Skin of body (tissue), 2 donors: ENCODE results near the gene CARD10. TPM values are rescaled to one million over a fixed set of nuclear protein-coding genes. Genes with fewer than 3 reads are reported as not detected.
"Not testable (repeated sequence)": the region's sequence is repeated elsewhere in the genome, so short reads cannot be mapped to it uniquely, and the experiment has no call there.

Experiments
- DNase-seq: peaks from one replicate; lab custom pipeline; 2025; lab: John Stamatoyannopoulos, UW
- total RNA-seq: library from RNA; depleted of rRNA; stranded (reverse); fragments of >200 nt; gene quantifications from one replicate; pipeline ENCODE4 v1.2.3, GENCODE V29; 2014

Gene CARD10
- total RNA-seq, 1 donor from 2014 or later: 3.3 TPM

- DNase-seq: no peak
Measured at GRCh38 chr22:37469416-37470086, 49.7 kb downstream of the CARD10 start.

- not testable (repeated sequence) for DNase-seq
Measured at GRCh38 chr22:37468201-37468695, 51.0 kb downstream of the CARD10 start.

GRCh38 chr22:37467391-37467955, 51.7 kb downstream of the CARD10 start:
- no peak for DNase-seq

- no peak for DNase-seq
Measured at GRCh38 chr22:37464181-37464580, 55.0 kb downstream of the CARD10 start.

- no peak for DNase-seq
Measured at GRCh38 chr22:37462983-37463382, 56.2 kb downstream of the CARD10 start.

DNA sequence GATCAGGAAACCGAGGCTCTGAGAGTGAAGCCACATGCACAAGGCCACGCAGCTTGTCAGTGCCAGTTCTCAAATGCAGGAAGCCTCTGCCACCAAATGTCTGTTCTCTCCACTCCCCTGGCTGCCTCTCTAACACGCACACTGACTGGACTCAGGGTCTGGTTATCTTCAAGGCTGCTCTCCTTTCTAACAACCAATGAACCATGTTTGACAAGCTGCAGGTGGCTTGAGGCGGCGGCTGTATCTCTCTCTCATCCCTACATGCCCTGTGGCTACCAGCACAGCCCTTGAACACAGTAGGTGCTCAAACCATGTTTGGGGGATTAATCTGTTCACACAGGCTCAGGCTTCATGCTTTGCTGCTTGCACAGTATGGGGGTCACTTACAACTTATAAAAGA, 56.8 kb downstream of the CARD10 start:
- DNase-seq: no peak

DNA sequence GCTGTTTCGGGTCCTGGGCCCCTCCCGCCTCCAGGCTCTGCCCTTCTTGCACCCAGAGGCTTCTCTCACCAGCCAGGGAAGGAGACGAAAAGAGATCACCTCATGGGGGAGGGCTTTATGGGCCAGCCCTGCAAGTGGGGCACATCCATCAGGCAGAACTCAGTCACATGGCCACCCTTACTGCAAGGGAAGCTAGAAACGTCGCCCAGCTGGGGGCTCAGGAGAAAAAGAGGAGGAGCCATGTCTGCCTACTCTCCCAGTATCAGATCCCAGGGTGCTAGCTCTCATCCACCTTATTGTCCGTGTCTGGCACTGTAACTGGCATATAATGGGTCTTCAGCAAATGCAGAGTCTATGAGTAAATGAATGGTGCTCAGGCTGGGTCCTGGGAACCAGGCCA, 57.3 kb downstream of the CARD10 start:
- no peak for DNase-seq

DNA sequence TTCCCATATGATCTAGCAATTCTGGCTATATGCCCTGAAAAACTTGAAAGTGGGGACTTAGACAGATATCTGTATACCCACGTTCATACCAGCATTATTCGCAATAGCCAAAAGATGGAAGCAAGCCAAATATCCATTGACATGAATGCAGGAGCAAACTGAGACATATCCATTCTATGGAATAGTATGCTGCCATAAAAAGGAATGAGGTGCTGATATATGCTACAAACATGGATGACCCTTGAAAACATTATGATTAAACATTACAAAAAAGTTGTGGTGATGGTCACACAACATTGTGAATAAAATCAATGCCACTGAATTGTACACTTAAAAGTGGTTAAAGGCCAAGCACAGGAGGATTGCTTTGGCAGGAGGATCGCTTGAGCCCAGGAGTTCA, 58.5 kb downstream of the CARD10 start:
- DNase-seq: no peak

DNA sequence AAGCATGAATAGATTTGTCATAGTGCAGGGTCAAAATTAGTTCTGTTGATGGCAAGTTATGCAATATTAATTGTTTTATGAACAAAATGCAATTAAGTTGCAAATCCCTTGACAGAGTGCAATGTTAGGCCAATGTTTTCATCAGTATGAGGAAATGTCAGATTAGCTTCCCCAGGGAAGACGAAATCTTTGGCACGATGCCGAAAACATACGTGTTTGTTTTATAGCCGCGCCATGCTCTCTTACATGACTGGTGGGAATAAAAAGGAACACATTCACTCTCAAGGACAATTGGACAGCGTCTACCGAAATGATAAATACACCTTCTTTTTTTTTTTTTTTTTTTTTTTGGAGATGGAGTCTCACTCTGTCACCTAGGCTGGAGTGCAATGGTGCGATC, 60.0 kb downstream of the CARD10 start:
- DNase-seq: no peak

DNA sequence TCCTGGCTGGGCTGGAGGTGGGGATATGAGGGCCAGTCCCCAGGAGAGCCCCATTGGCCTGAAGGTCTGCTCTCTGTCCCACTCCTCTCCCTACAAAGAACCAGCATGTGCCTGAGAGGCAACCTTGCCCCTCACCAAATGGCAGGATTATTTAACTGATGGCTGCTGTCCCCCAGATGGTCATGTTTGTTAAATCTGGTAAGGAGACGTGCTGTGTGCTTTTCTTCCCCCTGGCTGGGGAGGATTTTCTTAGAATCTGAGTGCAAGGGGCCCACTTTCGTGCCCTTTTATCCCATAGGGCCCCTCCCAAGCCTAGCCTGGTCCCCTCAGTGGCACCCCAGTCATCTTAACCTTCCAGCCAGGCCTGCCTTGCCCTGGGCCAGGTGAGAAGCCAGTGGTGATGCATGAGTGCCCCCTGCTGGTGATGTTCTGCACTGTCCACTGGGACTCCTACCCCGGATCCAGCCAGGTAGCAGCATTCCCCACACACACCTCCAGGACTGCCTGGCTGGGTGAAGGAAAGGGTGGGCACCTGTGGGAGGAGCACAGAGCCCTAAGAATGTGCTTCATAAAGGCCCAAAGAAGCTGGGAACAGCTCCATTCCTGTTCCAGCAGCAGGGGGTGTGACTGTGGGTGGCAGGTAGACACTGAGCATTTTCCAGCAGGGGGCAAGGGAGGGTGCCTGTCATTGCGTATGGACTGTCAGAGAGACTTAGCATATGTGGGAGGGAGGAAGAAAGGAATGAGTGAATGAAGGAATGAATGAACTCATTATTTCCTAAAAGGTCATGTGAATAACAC, 61.9 kb downstream of the CARD10 start:
- DNase-seq: no peak

DNA sequence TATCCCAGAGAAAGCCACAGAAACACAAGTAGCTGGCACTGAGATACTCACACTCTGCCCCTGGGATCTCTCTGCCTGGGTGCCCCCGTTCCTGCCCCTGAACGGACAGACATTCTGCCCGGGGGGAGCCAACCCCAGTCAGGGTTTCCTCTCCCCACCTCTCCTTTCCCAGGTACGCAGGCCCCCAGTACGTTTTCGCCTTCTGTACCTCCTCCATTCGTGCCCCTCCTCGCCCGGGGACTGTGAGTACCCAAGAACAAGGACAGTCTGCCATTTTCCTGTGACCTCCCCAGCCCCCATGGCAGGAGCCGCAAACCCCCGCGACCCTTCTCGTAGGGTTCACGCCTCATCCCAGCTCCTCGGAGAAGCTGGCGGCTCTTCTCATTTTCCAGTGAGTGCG, 62.9 kb downstream of the CARD10 start:
- no peak for DNase-seq

DNA sequence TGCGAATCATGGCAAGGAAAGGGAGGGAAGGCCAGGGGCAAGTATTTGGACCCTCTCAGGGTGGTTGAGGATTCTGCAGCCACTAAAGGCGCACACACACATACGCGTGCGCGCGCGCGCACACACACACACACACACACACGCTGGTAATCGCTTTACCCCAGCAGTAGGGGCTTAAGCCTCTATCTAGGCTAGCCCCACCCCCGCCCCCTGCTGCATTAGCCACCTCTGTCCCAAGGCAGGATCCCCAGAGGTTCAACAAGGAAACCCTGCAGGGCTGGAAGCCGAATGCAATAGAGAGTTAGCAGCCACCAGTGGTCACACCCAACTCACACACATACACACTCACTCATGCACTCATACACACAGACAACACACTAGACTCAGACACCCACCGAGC, 63.3 kb downstream of the CARD10 start:
- DNase-seq: no peak

DNA sequence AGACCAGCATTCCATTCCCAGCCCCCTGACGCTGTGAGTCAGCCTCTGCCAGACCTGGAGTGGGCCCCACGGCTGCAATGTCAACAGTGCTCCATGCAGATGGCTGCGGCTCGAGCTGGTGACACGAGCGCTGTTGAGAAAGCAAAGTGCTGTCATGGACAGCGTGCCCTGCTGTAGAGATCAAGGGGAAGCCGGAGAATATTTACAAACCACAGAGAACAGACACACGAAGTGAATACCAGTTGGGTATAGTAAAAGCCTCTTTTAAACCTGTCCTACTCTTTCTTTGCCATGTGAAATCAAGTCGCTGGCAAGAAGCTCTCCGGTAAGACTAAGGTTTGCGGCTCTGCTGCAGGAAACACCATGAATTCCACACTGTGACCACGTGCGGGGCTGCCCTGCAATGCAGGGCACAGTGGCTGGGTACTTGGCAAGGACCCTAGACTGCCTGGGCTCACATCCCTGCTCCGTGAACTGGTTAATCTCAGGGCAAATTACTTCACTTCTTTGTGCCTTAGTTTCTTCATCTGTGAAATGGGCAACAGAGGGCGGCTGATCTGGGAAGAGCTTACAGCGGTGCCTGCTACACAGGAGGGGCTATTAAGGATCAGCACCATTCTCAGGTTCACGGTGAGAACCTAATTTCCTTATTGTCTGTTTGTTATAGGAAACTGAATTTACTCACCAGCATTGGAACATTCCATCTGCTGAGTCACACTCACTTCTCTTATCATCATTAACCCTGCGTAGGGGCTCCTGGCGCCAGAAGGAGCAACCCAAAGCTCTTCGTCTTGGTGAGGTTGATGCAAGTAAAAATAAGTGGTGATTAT, 64.1 kb downstream of the CARD10 start:
- no peak for DNase-seq

DNA sequence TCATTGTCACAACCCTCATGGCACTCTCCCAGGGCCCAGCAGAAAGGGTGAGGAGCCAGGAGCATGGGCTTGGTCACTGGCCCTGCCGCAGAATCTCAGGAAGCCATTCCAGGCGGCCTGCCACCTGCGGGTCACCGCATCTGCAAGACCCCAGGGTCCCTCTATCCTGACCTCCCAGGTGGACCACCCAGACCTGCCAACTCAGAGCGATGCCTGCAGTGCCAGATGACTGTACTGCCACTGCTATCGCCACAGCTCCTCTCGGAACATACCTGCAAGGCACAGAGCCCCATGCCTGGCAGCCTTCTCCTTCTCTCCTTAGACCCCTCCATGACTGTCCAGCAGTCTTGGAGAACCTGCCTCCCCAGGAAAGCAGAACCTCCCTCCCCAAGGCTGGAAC, 65.5 kb downstream of the CARD10 start:
- DNase-seq: no peak

GRCh38 chr22:37451218-37451617, 68.0 kb downstream of the CARD10 start:
- no peak for DNase-seq

GRCh38 chr22:37449331-37450001, 69.7 kb downstream of the CARD10 start:
- DNase-seq: no peak

GRCh38 chr22:37448516-37449127, 70.6 kb downstream of the CARD10 start:
- DNase-seq: no peak

GRCh38 chr22:37445501-37445900, 73.7 kb downstream of the CARD10 start:
- no peak for DNase-seq

- no peak for DNase-seq
Measured at GRCh38 chr22:37443977-37444376, 75.2 kb downstream of the CARD10 start.

DNA sequence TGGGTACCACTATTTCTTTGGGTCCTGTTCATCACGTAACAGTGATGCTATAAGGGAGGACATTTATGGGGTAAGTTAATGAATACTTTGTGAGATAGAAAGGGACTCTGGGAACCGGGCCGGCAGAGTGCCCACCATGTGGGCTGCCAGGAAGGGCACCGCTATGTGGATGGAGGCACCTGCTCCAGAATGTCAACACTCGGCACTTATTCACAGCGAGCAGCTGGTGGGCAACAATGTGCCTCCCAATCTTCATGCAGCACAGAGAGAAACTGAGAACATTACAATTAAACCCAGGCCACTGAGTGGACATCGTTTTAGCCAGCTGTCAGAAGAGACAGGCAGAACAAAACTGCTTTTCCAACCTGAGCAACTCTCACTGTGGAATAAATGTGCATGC, 76.1 kb downstream of the CARD10 start:
- DNase-seq: no peak

GRCh38 chr22:37442537-37442936, 76.7 kb downstream of the CARD10 start:
- no peak for DNase-seq
